HepG2 (cell line): ENCODE results near the gene TMEM256.

ENCODE experiments used
- EP300 ChIP-seq, 3 experiments: sonication (generic) in 1 of 3; formaldehyde crosslinking in 1 of 3; IDR thresholded peaks; 2 replicates each; pipeline versions ENCODE4 v1.5.1 to v1.6.1; 2011 to 2020; ENCODE audit warnings: low read depth in 2 of 3, low read length in 2 of 3, borderline replicate concordance in 1 of 3, improper control_type of control experiment in 1 of 3, mild to moderate bottlenecking in 1 of 3, missing genetic modification reagents in 1 of 3, moderate library complexity in 1 of 3
- FOXM1 ChIP-seq: sonication (generic); formaldehyde crosslinking; IDR thresholded peaks from 2 replicates; pipeline ENCODE4 v1.5.0; 2020; ENCODE audit warnings: missing genetic modification reagents
- RBAK ChIP-seq: sonication (generic); formaldehyde crosslinking; IDR thresholded peaks from 2 replicates; pipeline ENCODE4 v1.5.1; 2020; ENCODE audit warnings: mild to moderate bottlenecking, missing genetic modification reagents
- TCF12 ChIP-seq, 2 experiments: fragments of 450-650 bp in 1 of 2; sonication (generic) in 1 of 2; formaldehyde crosslinking in 1 of 2; IDR thresholded peaks; 2 replicates each; pipeline versions ENCODE4 v1.6.1 to v1.8.0; 2017 to 2022; ENCODE audit warnings: antibody characterized with exemption in 1 of 2, mild to moderate bottlenecking in 1 of 2, missing genetic modification reagents in 1 of 2, moderate library complexity in 1 of 2
- ZKSCAN8 ChIP-seq: IDR thresholded peaks from 2 replicates; pipeline ENCODE4 v1.6.1; 2016; ENCODE audit warnings: borderline replicate concordance, missing genetic modification reagents, missing compliant biosample characterization
- ZNF224 ChIP-seq: sonication (generic); formaldehyde crosslinking; IDR thresholded peaks from 2 replicates; pipeline ENCODE4 v1.5.0; 2020; ENCODE audit warnings: mild to moderate bottlenecking, missing genetic modification reagents
- TF ChIP-seq, protein P1 (sequence below): sonication (generic); formaldehyde crosslinking; IDR thresholded peaks from 2 replicates; pipeline ENCODE4 v1.5.0; 2020; ENCODE audit warnings: missing genetic modification reagents

DNA sequence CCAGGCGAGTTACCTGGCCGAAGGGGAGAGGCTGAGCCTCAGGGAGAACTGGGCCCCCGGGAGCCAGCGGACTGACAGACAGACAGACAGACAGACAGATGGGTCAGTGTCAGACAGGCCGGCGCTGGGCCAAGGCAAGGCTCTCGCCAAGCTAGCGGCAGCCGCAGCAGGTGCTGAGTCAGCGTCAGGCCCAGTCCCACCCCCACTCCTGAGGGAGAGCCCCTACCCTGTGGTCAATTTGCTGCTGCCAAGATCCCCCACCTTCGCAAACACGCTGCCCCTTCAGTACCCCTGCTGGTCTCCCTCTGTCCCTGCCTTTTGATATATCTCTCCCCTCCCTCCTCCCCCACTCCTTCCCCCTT, 36.9 kb upstream of the TMEM256 start:
- TF ChIP-seq RBAK (CRISPR knock-in tag) (no peak), EP300 (IDR thresholded peaks at IDR 0.05; ENCODE audit: low read depth in 2 of 2, low read length in 2 of 2) (no peak), EP300 (CRISPR knock-in tag; IDR thresholded peaks at IDR 0.05; ENCODE audit: borderline replicate concordance) (no peak), FOXM1 (CRISPR knock-in tag) (no peak), ZNF224 (CRISPR knock-in tag) (no peak), ZKSCAN8 (CRISPR knock-in tag) (no peak), TCF12 (IDR thresholded peaks at IDR 0.05) (no peak), TCF12 (CRISPR knock-in tag; IDR thresholded peaks at IDR 0.05) (no peak)
- TF ChIP-seq, protein P1, sequence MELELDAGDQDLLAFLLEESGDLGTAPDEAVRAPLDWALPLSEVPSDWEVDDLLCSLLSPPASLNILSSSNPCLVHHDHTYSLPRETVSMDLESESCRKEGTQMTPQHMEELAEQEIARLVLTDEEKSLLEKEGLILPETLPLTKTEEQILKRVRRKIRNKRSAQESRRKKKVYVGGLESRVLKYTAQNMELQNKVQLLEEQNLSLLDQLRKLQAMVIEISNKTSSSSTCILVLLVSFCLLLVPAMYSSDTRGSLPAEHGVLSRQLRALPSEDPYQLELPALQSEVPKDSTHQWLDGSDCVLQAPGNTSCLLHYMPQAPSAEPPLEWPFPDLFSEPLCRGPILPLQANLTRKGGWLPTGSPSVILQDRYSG (CRISPR knock-in tag): no peak
